KMS-11 (cell line): ENCODE measurements around the gene PIP4P1.

Experiments used
- H2AFZ ChIP-seq: fragments of 200-600 bp; sonication (generic); 2 replicates; pipeline ENCODE4 v1.6.1; 2016; ENCODE audit warnings: antibody characterized with exemption, mixed run types, low read depth
- H3K27ac ChIP-seq: fragments of 200-600 bp; sonication (generic); 2 replicates; pipeline ENCODE4 v1.6.1; 2016; ENCODE audit warnings: mild to moderate bottlenecking, mixed run types
- H3K27me3 ChIP-seq: fragments of 200-600 bp; sonication (generic); 2 replicates; pipeline ENCODE4 v1.6.1; 2017; ENCODE audit warnings: mild to moderate bottlenecking, low read depth, mixed run types, moderate library complexity; ENCODE audit not compliant: insufficient read depth
- H3K36me3 ChIP-seq: fragments of 200-600 bp; sonication (generic); 2 replicates; pipeline ENCODE4 v1.6.1; 2017; ENCODE audit warnings: mild to moderate bottlenecking, mixed run types; ENCODE audit not compliant: insufficient read depth
- H3K4me1 ChIP-seq: fragments of 200-600 bp; sonication (generic); 2 replicates; pipeline ENCODE4 v1.6.1; 2016; ENCODE audit warnings: mild to moderate bottlenecking, low read depth, mixed run types; ENCODE audit not compliant: poor library complexity, severe bottlenecking
- H3K4me2 ChIP-seq: fragments of 200-600 bp; sonication (generic); 2 replicates; pipeline ENCODE4 v1.7.0; 2016; ENCODE audit warnings: mild to moderate bottlenecking, mixed run types
- H3K4me3 ChIP-seq: fragments of 200-600 bp; sonication (generic); IDR thresholded peaks from 2 replicates; pipeline ENCODE4 v1.6.1; 2017; ENCODE audit warnings: low read depth, low read length, mixed read lengths; ENCODE audit not compliant: insufficient read depth
- H3K79me2 ChIP-seq: fragments of 200-600 bp; sonication (generic); 2 replicates; pipeline ENCODE4 v1.6.1; 2016; ENCODE audit warnings: low read depth, mixed run types; ENCODE audit not compliant: insufficient read depth
- H3K9ac ChIP-seq: fragments of 200-600 bp; sonication (generic); 2 replicates; pipeline ENCODE4 v1.6.1; 2016; ENCODE audit warnings: mild to moderate bottlenecking, mixed run types
- H4K20me1 ChIP-seq: fragments of 200-600 bp; sonication (generic); 2 replicates; pipeline ENCODE4 v1.6.1; 2016; ENCODE audit warnings: mild to moderate bottlenecking, mixed run types; ENCODE audit not compliant: insufficient read depth
- CTCF ChIP-seq: fragments of 200-600 bp; sonication (generic); conservative IDR thresholded peaks from 2 replicates; pipeline ENCODE4 v1.6.1; 2017; ENCODE audit warnings: low read depth, mild to moderate bottlenecking, antibody characterized with exemption, low read length, moderate library complexity, mixed read lengths

Gene PIP4P1

GRCh38 chr14:20494935-20495766 is 33.9 kb upstream of the PIP4P1 start:
- H3K9ac ChIP-seq: no peak overlapping the region
- H3K27ac ChIP-seq: no peak overlapping the region
- H3K4me2 ChIP-seq: no peak overlapping the region

GRCh38 chr14:20493634-20494033 is 32.4 kb upstream of the PIP4P1 start:
- Histone ChIP-seq H3K4me1 (peaks cover 85% of the 10 kb centered on the region), H4K20me1 (no peaks in the 10 kb centered on the region), H3K27ac (peak overlapping the region; percentile 86), H3K9ac (no peak overlapping the region), H3K79me2 (no peaks in the 10 kb centered on the region), H3K4me3 (no peak overlapping the region), H3K36me3 (no peaks in the 10 kb centered on the region), H2AFZ (peak overlapping the region; percentile 34), H3K4me2 (peak overlapping the region; percentile 91), H3K27me3 (no peaks in the 10 kb centered on the region)
- TF ChIP-seq CTCF: no peak

More at GRCh38 chr14:20494935-20495766, 33.9 kb upstream of the PIP4P1 start:
- Histone ChIP-seq H3K79me2 (no peaks in the 10 kb centered on the region), H3K27me3 (no peaks in the 10 kb centered on the region), H3K4me3 (no peak overlapping the region), H3K36me3 (no peaks in the 10 kb centered on the region), H2AFZ (no peak overlapping the region), H4K20me1 (no peaks in the 10 kb centered on the region), H3K4me1 (peaks cover 85% of the 10 kb centered on the region)
- no peak for TF ChIP-seq CTCF

GRCh38 chr14:20492486-20492885 is 31.3 kb upstream of the PIP4P1 start:
- Histone ChIP-seq H3K9ac (0 out of 2 replicates have a peak overlapping the region, but pooled peaks have one; percentile 61), H3K4me1 (peaks cover 81% of the 10 kb centered on the region), H3K79me2 (no peaks in the 10 kb centered on the region), H2AFZ (peak overlapping the region; percentile 69), H3K27me3 (no peaks in the 10 kb centered on the region), H3K4me2 (peak overlapping the region; percentile 91), H3K27ac (peak overlapping the region; percentile 86), H3K36me3 (no peaks in the 10 kb centered on the region), H3K4me3 (no peak overlapping the region), H4K20me1 (no peaks in the 10 kb centered on the region)
- no peak for TF ChIP-seq CTCF

- Histone ChIP-seq H3K9ac (peak overlapping the region; percentile 61; the same call in 1 of the 2 replicates), H3K4me1 (peaks cover 66% of the 10 kb centered on the region), H3K4me3 (no peak overlapping the region), H3K27me3 (no peaks in the 10 kb centered on the region), H3K79me2 (no peaks in the 10 kb centered on the region), H3K27ac (peak overlapping the region; percentile 86), H2AFZ (peak overlapping the region; percentile 69), H4K20me1 (no peaks in the 10 kb centered on the region), H3K36me3 (no peaks in the 10 kb centered on the region), H3K4me2 (peak overlapping the region; percentile 91)
- no peak for TF ChIP-seq CTCF
These were observed 29.3 kb upstream of the PIP4P1 start for GRCh38 chr14:20490563-20490962.
